HG03342 (cell line): ENCODE measurements around the gene SPAG9.

ENCODE experiments used
- ATAC-seq: cut with Tn5 transposase; IDR thresholded peaks from one replicate; pipeline ENCODE4 v1.9.1; 2021; ENCODE audit warnings: mild to moderate bottlenecking, moderate library complexity; ENCODE audit not compliant: unreplicated experiment

Gene SPAG9

GRCh38 chr17:50919321-50920040, 201.2 kb downstream of the SPAG9 start:
- peak; percentile 83 for ATAC-seq

- ATAC-seq = no peak
These were observed 201.8 kb downstream of the SPAG9 start for GRCh38 chr17:50918933-50919296.

GRCh38 chr17:50918071-50918932, 202.4 kb downstream of the SPAG9 start:
- ATAC-seq = no peak

GRCh38 chr17:50917418-50917743, 203.3 kb downstream of the SPAG9 start:
- no peak for ATAC-seq

- no peak for ATAC-seq
These were observed 203.8 kb downstream of the SPAG9 start for GRCh38 chr17:50916708-50917417.

- no peak for ATAC-seq
These were observed 204.5 kb downstream of the SPAG9 start for GRCh38 chr17:50916026-50916707.

- ATAC-seq = no peak
These were observed 206.1 kb downstream of the SPAG9 start for GRCh38 chr17:50914505-50915063.

- ATAC-seq = no peak
These were observed 207.5 kb downstream of the SPAG9 start for GRCh38 chr17:50913120-50913519.
